ENCODE results near the gene PEG3.

Gene PEG3

DNA sequence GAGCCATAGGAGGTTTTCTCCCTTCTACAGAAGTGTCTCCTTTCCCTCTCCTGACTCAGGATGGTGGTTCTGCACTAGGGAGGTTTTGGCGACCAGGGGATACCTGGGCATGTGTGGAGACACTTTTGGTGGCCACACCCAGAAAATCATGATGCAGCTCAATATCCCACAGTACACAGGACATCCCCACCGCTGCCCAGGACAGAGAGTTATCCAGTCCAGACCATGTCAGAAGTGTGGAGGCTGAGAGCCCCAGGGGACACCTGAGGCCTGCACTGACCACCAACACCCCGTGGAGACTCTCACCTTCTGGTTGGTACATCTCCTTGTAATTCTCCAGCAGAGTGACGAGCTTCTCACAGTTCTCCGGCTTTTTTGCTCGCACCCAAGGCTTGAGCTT, 16.6 kb downstream of the PEG3 start:
- DNase-seq (ENCODE audit: low spot score): no peak
- TF ChIP-seq, protein P1, sequence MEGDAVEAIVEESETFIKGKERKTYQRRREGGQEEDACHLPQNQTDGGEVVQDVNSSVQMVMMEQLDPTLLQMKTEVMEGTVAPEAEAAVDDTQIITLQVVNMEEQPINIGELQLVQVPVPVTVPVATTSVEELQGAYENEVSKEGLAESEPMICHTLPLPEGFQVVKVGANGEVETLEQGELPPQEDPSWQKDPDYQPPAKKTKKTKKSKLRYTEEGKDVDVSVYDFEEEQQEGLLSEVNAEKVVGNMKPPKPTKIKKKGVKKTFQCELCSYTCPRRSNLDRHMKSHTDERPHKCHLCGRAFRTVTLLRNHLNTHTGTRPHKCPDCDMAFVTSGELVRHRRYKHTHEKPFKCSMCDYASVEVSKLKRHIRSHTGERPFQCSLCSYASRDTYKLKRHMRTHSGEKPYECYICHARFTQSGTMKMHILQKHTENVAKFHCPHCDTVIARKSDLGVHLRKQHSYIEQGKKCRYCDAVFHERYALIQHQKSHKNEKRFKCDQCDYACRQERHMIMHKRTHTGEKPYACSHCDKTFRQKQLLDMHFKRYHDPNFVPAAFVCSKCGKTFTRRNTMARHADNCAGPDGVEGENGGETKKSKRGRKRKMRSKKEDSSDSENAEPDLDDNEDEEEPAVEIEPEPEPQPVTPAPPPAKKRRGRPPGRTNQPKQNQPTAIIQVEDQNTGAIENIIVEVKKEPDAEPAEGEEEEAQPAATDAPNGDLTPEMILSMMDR (IDR thresholded peaks at IDR 0.05; ENCODE audit: extremely low read depth, insufficient read depth, missing control alignments): no peak
- in situ Hi-C loops (cut with MboI; ENCODE audit: low pct_unique_long_range_greater_than_20kb, low sequenced_read_pairs, unreplicated experiment): no loop called here

DNA sequence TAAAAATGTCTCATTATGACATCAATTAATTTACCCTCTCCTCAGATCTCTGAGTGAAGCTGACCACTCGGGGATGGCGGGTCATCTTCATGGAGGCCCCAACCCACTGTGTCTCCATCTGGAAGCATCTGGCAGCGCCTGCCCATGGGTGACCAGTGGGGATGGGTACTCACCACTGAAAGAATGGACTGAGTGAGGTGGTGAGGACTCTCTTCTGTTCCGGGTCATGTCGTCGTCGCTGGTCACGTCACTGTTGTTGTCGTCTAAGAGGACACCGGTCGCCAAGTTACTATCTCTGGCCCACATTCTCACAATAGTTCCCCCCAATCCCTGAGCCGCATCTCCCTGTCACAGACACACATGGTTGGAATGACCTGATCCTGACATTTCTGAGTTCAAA, 17.1 kb downstream of the PEG3 start:
- in situ Hi-C loops (cut with MboI; ENCODE audit: low pct_unique_long_range_greater_than_20kb, low sequenced_read_pairs, unreplicated experiment): no loop called here
- TF ChIP-seq, protein P1 (IDR thresholded peaks at IDR 0.05; ENCODE audit: extremely low read depth, insufficient read depth, missing control alignments): no peak

DNA sequence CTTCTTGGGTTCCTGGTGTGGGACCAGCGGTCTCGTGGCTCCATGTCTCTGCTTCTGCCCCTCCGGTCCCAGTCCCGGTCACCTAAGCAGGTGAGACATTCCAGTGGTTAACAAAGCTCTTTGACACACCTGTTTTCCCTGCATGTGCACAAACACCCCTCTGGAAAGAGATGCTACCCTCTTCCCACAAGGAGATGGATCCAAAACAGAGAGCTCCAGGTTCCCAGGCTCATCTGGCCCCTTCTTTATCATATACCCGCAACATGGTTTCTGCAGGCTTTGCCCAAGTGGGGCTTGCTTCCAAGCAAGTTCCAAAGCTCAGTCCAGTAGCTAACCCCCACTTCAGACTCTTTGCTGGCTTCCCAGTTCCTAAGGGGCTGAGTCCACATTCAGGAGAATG, 17.8 kb downstream of the PEG3 start:
- in situ Hi-C loops (cut with MboI; ENCODE audit: low pct_unique_long_range_greater_than_20kb, low sequenced_read_pairs, unreplicated experiment): no loop called here
- TF ChIP-seq, protein P1 (IDR thresholded peaks at IDR 0.05; ENCODE audit: extremely low read depth, insufficient read depth, missing control alignments): no peak
- no peak for DNase-seq (ENCODE audit: low spot score)

More for the DNA sequence above, 17.1 kb downstream of the PEG3 start:
- DNase-seq (ENCODE audit: low spot score): no peak

DNA sequence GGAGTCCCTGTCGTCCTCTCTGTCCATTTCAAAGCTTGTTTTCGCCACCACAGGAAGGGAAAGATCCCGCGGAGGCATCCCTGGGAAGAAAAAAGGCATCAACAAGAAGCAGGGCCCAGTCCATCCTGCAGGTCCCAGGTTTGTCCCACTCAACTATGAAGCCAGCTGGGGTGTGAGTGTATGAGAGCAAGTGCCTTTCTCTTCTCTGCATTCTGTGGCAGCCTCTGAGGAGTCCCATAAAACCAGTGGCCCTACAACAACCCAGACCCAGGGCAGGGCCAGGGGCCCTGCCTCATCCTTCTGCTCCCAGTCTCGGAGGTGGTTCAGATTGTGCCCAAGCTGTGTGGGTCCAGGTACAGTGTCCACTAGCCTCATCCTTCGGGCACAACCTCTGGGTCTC, 18.9 kb downstream of the PEG3 start:
- TF ChIP-seq, protein P1 (IDR thresholded peaks at IDR 0.05; ENCODE audit: extremely low read depth, insufficient read depth, missing control alignments): no peak
- in situ Hi-C loops (cut with MboI; ENCODE audit: low pct_unique_long_range_greater_than_20kb, low sequenced_read_pairs, unreplicated experiment): no loop called here
- no peak for DNase-seq (ENCODE audit: low spot score)

DNA sequence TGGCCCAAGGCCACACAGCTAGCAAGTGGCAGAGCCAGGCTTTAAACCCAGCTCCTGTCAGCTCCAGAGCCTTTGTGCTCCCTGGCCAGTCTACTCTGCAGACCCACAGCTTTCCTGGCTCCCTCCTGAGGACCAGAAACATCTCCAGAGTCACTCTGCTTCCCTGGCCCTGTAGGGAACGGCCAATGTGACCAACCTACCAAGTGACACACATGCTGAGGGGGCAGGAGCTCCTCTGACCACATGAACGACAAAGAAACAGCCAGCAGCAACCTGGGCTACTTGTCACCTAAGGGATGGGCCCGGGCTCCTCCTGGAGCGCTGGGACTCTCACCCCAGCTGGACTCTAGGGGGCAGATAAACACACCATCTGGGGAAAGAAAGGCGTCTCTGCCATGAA, 19.3 kb downstream of the PEG3 start:
- DNase-seq (ENCODE audit: low spot score): no peak
- in situ Hi-C loops (cut with MboI; ENCODE audit: low pct_unique_long_range_greater_than_20kb, low sequenced_read_pairs, unreplicated experiment): no loop called here
- TF ChIP-seq, protein P1 (IDR thresholded peaks at IDR 0.05; ENCODE audit: extremely low read depth, insufficient read depth, missing control alignments): no peak

DNA sequence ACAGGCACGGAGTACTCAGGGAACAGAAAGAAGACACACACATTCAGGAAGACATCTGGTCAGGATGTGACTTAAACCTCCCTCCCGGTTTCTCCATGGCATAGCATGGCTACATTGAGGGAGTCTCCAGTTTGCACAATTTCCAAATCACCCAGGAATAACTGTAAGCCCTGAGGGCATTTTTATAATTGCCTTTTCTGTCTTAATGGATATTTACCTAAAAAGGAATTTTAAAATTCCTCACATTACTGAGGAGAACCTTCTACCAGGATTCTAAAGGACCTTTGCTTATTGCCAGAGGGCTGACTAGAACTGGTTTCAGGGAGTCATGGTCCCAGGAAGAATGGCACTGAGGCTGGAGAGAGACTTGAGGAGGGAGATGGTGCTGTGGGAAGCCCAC, 21.4 kb downstream of the PEG3 start:
- in situ Hi-C loops (cut with MboI; ENCODE audit: low pct_unique_long_range_greater_than_20kb, low sequenced_read_pairs, unreplicated experiment): no loop called here
- no peak for DNase-seq (ENCODE audit: low spot score)
- TF ChIP-seq, protein P1 (IDR thresholded peaks at IDR 0.05; ENCODE audit: extremely low read depth, insufficient read depth, missing control alignments): no peak

DNA sequence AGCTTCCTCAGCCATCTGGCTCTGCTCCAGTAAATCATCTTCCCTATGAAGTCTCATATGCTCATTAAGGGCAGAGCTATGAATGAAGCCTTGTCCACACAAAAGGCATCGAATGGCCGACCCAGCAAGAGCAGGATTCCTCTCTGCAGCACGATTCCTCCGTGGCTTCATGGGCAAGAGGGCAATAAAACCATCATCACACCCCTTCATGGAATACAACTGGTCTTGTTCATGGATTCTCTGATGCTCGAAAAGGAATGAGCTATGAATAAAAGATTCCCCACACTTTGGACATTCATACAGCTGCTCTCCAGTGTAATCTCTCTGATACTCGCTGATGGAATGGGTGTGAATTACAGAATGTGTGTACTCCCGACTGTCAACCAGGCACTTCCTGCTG, 25.9 kb downstream of the PEG3 start:
- in situ Hi-C loops (cut with MboI; ENCODE audit: low pct_unique_long_range_greater_than_20kb, low sequenced_read_pairs, unreplicated experiment): no loop called here
- TF ChIP-seq, protein P1 (IDR thresholded peaks at IDR 0.05; ENCODE audit: extremely low read depth, insufficient read depth, missing control alignments): no peak
- DNase-seq (ENCODE audit: low spot score): no peak
